Stomach (tissue), 4 donors: ENCODE results near the gene ASB7.

Source experiments
- POLR2AphosphoS5 ChIP-seq, 3 donors: sonication (generic); formaldehyde crosslinking; IDR thresholded peaks; one replicate each; pipeline ENCODE4 v1.6.1; 2016; ENCODE audit warnings: antibody characterized with exemption in 3 of 3
- TF ChIP-seq, protein P1 (sequence below), 7 experiments: fragments of 450-650 bp in 4 of 7; fragments of 200-600 bp in 3 of 7; sonication (generic) in 3 of 7; IDR thresholded peaks; one replicate each; pipeline ENCODE4 v1.5.1; 2016 to 2019; ENCODE audit warnings: antibody characterized with exemption in 7 of 7, control low read depth in 2 of 7, mild to moderate bottlenecking in 1 of 7

DNA sequence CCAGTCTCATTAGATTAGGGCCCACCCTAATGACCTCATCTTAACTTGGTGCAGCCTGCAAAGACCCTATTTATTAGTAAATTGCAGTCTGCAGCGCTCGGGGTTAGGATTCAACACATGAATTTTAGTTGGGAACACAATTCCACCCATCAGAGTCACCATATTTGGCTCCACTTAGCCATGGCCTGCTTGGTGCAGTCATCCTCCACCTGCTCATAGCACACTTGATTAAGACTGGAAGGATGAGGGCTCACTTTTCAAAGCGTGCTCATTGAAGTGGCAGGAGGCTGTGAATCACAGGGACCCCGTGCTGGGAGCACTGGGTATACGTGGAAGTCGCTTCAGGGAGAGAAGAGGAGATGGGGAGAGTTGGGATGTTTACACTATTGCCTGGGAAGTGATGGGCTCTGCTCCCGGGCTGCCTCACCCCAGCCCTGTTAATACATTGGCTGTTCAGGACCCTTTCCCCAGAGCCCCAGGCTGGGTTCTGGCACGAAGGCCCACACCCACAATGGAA, 68.2 kb downstream of the ASB7 start:
- TF ChIP-seq, protein P1, sequence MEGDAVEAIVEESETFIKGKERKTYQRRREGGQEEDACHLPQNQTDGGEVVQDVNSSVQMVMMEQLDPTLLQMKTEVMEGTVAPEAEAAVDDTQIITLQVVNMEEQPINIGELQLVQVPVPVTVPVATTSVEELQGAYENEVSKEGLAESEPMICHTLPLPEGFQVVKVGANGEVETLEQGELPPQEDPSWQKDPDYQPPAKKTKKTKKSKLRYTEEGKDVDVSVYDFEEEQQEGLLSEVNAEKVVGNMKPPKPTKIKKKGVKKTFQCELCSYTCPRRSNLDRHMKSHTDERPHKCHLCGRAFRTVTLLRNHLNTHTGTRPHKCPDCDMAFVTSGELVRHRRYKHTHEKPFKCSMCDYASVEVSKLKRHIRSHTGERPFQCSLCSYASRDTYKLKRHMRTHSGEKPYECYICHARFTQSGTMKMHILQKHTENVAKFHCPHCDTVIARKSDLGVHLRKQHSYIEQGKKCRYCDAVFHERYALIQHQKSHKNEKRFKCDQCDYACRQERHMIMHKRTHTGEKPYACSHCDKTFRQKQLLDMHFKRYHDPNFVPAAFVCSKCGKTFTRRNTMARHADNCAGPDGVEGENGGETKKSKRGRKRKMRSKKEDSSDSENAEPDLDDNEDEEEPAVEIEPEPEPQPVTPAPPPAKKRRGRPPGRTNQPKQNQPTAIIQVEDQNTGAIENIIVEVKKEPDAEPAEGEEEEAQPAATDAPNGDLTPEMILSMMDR (IDR thresholded peaks at IDR 0.05): no peak
- TF ChIP-seq POLR2AphosphoS5 (IDR thresholded peaks at IDR 0.05): no peak
